GM12864 (cell line): Measurements from ENCODE around the gene WBP2.
A peak's percentile ranks its signal among the peaks of the same experiment; 100 is the strongest.
"Not testable (repeated sequence)": the region's sequence is repeated elsewhere in the genome, so short reads cannot be mapped to it uniquely, and the experiment has no call there.

Experiments
- DNase-seq: peaks from one replicate; pipeline ENCODE4 v3.0.0-alpha.2; 2011; ENCODE audit warnings: low read depth
- H3K4me3 ChIP-seq: 2 replicates; pipeline ENCODE4 v1.5.1; 2011; ENCODE audit warnings: mild to moderate bottlenecking, low read depth, low read length, control low read depth
- TF ChIP-seq, protein P1 (sequence below): IDR thresholded peaks from 2 replicates; pipeline ENCODE4 v1.5.1; 2011; ENCODE audit warnings: low read depth, mild to moderate bottlenecking, moderate library complexity, low read length, control low read depth, inconsistent platforms; ENCODE audit errors: missing control alignments

WBP2 gene

DNA sequence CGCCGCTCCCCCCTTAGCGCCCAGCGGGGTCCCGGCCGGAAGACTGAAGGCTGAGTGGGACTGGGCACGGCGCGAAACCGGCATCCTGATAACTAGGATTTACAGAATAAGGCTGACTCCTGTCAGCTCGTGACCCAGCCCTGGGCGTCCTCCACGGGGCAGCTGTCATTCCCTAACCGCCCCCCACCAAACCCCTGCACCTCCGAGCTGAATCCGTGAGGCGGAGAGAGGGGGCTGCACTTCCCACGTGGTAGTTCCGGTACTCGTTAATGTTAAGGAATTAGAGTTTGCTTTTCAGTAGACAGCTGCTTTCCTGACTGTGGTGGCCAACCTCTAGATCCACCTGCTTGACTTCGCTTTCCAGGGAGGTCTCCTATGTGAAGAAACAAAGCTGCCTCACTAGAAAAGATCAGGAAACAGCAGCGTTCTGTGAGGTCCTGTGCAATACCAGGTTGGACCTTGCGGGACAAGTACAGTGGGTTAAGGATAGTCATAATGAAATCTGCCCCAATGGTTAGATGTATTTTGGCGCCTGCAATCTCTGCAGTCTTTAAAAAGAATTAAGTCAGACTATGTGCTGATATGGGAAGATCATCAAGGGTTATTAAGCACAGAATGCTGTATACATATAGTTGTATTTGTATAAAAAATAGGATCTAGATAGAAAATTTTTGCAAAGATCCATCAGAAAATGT, 1.1 kb upstream of the WBP2 start:
- H3K4me3 ChIP-seq = peak overlapping the region; percentile 75
- TF ChIP-seq, protein P1, sequence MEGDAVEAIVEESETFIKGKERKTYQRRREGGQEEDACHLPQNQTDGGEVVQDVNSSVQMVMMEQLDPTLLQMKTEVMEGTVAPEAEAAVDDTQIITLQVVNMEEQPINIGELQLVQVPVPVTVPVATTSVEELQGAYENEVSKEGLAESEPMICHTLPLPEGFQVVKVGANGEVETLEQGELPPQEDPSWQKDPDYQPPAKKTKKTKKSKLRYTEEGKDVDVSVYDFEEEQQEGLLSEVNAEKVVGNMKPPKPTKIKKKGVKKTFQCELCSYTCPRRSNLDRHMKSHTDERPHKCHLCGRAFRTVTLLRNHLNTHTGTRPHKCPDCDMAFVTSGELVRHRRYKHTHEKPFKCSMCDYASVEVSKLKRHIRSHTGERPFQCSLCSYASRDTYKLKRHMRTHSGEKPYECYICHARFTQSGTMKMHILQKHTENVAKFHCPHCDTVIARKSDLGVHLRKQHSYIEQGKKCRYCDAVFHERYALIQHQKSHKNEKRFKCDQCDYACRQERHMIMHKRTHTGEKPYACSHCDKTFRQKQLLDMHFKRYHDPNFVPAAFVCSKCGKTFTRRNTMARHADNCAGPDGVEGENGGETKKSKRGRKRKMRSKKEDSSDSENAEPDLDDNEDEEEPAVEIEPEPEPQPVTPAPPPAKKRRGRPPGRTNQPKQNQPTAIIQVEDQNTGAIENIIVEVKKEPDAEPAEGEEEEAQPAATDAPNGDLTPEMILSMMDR = no peak
- DNase-seq = no peak

DNA sequence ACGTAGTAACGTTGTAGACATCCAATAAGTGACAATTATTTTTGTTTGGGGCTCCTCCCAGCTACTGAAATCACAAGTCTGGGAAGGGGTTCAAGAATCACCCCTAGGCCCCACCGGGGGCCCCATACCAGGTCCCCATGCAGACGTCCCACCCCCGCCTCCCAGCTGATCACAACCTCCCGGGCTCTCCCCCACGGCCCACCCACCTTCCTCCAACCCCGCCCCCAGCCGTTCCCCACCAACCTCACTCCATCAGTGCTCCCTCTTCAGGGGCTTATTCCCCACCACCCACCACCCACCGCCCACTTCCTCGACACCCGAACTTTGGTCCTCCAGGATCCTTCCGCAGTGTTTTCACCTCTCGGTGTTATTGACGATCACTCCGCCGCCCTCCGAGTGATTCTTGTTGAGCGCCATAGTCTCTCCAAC, 240 bp downstream of the WBP2 start:
- peak overlapping the region; percentile 58 for H3K4me3 ChIP-seq
- no peak for DNase-seq
- TF ChIP-seq, protein P1 = peak; percentile 16

DNA sequence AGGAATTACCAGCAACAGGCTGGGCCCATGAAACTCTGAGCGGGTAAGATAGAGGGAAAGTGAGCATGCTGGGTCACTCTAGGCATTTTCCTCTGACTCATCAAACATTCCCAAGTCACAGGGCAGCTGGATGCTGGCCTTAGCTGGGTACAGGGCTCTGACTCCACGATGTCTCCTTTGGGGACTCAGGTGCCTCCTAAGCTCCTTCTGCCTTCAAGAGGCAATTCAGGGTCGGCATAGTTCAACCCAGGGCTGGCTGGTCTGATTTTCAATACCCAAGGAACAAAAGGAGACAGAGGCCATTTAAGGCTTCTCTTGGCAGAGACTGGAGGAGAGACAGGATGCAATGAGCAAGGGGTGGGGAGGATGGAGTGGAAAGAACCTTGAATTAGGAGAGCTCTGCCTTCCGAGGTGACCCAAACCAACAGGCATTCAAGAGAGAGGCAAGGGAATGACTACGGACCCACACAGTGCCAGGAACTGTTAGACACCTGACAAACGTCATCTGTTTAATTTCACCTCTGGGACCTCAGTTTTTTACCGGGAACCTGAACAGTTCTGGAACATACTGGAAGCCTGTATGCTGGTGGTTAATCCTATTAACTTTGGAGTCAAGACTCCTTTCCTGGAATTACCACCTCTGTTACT, 910 bp downstream of the WBP2 start:
- TF ChIP-seq, protein P1 = no peak
- no peak for DNase-seq
- H3K4me3 ChIP-seq = peak overlapping the region; percentile 58

DNA sequence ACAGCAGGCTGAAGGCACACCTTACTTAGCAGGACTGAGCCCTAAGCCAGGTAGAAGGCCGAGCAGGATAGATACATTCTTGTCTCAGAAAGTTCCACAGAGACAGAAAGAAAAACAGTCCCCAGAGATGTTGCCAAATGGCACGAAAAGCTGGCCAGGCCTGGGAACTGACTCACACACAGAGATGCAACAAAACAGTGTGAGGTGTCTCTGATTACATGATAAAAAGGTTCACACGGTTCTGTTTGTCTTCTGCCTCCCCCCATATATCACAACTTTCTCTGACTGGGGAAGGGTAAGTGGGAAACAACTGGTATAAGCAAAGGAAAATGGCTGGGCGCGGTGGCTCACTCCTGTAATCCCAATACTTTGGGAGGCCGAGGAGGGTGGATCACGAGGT, 1.7 kb downstream of the WBP2 start:
- no peak for DNase-seq
- TF ChIP-seq, protein P1 = no peak
- H3K4me3 ChIP-seq = no peak overlapping the region

- DNase-seq, H3K4me3 ChIP-seq: not testable (repeated sequence)
Measured at GRCh38 chr17:75851693-75851991, 3.5 kb downstream of the WBP2 start.

GRCh38 chr17:75850928-75851692, 4.0 kb downstream of the WBP2 start:
- H3K4me3 ChIP-seq = no peak overlapping the region
- DNase-seq = no peak
- TF ChIP-seq, protein P1 = no peak

DNA sequence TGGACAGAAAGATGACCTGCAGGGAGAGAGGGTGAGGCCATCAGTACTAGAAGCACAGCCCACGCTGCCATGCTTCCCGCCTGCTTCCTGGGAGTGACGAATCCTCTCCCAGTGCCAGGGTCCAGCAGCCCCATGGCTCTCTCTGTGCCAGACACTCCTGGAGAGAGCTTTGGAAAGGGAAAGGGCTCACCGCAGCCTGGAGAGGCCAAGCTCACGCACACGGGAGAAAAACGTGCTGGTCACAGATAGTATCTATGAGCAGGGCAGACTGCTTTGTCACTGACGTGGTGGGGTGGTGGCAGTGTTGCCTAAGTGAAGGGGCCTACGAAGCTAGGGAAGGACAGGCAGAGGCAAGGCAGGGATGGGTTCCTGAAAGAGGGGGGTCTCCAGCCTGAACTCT, 5.4 kb downstream of the WBP2 start:
- TF ChIP-seq, protein P1 = no peak

More for the DNA sequence above, 5.4 kb downstream of the WBP2 start:
- DNase-seq = no peak
- no peak overlapping the region for H3K4me3 ChIP-seq
